Stimulated activated CD8-positive, alpha-beta memory T cell treated with anti-CD3 and anti-CD28 coated beads, Interleukin-15, amount 100 ng/mL, for 1 hour (primary cell): Measurements from ENCODE around the gene RNF133.
"Not testable (repeated sequence)": the region's sequence is repeated elsewhere in the genome, so short reads cannot be mapped to it uniquely, and the experiment has no call there.

ENCODE experiments used
- DNase-seq: peaks from one replicate; pipeline ENCODE4 v3.0.0-alpha.2; 2020; ENCODE audit warnings: low read depth

Gene RNF133

GRCh38 chr7:122689346-122690109 is 9.4 kb downstream of the RNF133 start:
- DNase-seq, result no peak

- no peak for DNase-seq
Measured at GRCh38 chr7:122688400-122688998, 10.4 kb downstream of the RNF133 start.

DNA sequence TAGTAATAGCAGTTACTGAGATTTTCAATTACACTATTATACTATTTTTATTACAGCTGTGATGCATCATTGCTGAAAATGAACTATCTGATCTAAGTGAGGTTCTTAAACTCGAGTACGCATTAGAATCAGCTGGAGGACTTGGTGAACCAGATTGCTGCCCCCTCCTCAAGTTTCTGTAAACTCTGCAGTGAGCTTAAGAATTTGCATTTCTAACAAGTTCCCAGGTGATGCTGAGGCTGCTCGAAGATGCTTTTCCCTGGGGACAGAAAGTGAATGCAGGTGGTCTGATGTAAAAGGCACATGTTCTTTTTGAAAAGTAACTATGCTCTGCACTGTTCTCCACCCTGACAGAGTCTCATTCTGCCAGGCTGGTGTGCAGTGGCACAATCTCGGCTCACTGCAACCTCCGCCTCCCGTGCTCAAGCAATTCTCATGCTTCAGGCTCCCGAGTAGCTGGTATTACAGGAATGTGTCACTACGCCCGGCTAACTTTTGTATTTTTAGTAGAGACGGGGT is 12.5 kb downstream of the RNF133 start:
- no peak for DNase-seq

DNA sequence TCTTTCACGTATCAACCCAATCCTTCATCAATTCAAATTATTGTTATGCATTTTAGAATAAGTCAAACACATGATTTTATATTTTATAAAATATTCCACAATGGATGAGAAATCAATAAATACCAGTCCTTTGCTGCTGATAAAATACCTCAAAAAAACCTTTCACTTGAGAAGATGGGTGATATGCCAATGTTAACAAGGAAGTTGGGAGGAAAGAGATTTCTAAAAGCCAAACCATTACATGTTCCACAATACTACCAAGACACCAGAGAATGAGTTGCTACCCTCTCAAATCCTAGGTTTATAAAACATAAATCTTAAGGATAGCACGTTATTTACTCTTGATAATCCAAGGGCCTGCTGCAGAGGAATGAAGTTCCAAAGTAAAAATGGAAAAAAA is 14.4 kb downstream of the RNF133 start:
- no peak for DNase-seq

GRCh38 chr7:122682815-122683550 is 15.9 kb downstream of the RNF133 start:
- no peak for DNase-seq

DNA sequence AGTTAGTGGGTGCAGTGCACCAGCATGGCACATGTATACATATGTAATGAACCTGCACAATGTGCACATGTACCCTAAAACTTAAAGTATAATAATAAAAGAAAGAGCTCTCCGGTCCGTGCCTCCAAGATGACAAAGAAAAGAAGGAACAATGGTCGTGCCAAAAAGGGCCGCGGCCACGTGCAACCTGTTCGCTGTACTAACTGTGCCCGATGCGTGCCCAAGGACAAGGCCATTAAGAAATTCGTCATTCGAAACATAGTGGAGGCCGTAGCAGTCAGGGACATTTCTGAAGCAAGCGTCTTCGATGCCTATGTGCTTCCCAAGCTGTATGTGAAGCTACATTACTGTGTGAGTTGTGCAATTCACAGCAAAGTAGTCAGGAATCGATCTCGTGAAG is 17.7 kb downstream of the RNF133 start:
- not testable (repeated sequence) for DNase-seq

DNA sequence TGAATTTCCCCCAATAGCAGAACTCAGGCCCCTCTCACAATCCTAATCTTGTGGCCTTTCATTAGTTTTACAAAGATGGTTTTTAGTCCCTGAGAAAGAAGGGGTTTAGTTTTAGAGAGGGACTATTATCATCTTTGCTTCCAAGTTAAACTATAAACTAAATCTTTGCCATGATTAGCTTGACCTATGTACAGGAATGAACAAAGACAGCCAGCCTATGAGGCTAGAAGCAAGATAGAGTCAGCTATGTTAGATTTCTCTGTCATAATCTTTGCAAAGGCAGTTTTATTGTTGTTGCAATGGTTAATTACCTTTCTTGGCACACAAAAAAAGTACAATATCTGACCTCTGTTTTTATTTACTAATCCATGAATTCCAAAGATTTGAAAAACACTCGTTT is 19.1 kb downstream of the RNF133 start:
- no peak for DNase-seq

GRCh38 chr7:122679269-122679709 is 19.6 kb downstream of the RNF133 start:
- not testable (repeated sequence) for DNase-seq

DNA sequence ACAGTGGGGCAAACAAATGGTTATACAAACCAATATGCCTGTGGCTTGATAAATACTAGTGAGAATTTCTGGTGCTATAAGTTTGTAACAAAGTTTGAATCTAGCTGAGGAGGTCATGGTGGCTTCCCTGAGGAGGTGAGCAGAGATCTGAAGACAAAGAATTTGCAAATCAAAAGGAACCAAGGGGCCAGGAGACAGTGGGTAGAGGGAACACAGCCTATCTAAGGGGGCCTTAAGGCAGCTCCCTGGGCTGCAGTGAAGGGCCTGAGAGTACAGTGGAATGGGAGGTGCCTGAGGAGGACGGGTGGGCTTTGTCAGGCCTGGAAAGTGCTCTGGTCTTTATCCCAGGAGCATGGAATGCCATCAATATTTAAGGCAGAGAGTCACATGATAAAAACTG is 21.8 kb downstream of the RNF133 start:
- no peak for DNase-seq

DNA sequence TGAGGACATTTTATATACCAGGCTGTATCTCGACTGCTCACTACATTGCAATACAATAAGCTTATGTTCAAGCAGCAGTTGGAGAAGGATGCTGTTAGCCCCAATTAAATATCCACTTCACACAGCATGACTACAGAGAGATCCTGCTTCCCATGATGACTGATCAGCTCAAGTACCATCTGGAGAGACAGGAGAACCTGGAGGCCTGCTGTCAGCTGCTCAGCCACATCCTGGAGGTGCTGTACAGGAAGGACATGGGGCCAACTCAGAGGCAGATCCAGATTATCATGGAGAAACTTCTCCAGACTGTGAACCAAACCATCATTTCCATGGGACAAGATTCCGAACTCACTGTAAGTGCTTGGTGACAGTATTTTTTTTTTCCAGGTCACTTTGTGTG is 22.5 kb downstream of the RNF133 start:
- DNase-seq, result no peak

DNA sequence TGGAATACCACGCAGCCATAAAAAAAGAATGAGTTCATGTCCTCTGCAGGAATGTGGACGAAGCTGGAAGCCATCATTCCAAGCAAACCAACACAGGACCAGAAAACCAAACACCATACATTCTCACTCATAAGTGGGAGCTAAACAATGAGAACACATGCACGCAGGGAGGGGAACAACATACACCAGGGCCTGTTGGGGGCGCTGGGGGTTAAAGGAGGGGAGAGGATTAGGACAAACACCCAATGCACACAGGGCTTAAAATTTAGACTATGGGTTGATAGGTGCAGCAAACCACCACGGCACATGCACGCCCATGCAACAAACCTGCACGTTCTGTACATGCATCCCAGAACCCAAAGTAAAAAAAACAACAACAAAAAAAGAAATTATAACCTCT is 23.3 kb downstream of the RNF133 start:
- DNase-seq, result no peak

DNA sequence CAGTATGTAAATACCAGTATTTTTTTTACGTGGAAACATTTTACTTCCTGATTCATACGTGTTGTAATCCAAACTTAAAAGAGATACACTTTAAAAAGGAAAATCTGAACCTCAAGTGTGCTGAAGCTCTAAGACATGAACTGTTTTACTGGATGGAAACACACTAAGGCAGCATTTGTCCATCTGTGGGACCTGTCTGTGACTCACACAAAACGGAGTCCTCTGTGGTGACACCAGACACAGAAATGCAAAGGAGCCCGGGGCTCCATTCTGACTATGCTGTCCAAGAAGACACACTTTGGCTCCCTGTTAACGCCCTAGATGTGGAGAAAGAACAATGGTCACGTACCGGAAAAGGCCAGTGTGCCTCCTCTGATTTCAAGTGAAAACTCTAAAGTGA is 23.9 kb downstream of the RNF133 start:
- DNase-seq, result no peak

DNA sequence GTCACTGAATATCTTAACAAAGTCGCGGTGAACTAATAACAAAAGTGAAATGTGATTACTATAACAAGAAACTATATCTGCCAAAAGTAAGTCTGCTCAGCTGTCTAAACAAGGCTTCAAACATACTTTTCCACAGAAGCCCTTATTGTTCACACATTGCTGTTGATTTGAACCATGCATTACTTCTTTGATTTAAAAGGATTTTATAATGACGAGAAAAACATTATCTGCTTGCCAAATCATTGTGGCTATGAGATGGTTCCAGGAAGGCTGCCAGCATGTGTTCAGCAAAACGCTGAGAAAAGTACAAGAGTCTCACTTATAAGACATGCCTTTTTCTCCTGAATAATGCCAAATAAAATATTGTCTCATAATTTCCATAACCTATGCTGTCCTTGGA is 24.4 kb downstream of the RNF133 start:
- no peak for DNase-seq

GRCh38 chr7:122673951-122674350 is 25.0 kb downstream of the RNF133 start:
- no peak for DNase-seq

DNA sequence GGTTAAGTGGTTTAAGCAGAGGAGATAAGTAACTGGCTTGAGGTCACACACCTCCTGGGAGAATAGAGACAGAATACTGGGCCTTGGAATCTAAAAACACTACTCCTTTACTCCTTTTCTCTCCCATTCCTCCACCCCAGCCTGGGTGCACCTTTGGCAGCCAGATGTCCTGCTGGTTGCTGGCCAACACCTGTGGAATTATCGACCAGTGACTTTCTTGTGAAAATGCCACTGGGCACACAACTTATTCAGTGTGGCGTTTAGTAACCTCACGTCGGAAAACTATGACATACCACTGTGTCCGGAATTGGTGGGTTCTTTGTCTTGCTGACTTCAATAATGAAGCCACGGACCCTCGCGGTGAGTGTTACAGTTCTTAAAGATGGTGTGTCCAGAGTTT is 26.4 kb downstream of the RNF133 start:
- DNase-seq, result no peak

GRCh38 chr7:122663733-122664132 is 35.2 kb downstream of the RNF133 start:
- no peak for DNase-seq

DNA sequence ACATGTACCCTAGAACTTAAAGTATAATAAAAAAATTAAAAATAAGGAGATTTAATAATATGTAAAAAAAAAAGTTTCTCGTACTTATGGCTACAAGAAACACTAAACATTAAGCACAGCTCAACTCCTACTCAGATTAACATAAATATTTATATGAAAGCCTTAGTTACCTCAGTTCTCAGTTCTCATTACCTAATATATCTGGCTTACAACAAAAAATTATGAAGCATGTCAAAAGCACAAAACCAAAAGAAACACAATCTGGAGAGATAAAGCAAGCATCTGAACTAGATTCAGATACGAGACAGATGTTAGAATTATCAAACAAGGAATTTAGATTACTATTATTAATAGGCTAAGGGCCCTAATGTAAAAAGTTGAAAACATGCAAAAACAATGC is 40.1 kb downstream of the RNF133 start:
- no peak for DNase-seq

DNA sequence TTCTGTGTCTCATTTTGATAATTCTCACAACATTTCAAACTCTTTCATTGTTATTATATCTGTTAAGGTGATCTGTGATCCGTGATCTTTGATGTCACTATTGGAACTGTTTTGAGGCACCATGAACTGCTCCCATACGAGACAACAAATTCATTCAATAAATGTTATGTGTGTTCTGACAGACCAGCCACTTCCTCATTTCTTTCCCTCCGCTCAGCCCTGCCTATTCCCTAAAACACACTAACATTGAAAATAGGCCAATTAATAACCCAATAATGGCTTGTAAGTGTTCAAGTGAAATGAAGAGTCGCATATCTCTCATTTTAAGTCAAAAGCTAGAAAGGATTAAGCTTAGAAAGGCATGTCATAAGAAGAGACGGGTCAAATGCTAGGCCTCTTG is 45.2 kb downstream of the RNF133 start:
- no peak for DNase-seq

DNA sequence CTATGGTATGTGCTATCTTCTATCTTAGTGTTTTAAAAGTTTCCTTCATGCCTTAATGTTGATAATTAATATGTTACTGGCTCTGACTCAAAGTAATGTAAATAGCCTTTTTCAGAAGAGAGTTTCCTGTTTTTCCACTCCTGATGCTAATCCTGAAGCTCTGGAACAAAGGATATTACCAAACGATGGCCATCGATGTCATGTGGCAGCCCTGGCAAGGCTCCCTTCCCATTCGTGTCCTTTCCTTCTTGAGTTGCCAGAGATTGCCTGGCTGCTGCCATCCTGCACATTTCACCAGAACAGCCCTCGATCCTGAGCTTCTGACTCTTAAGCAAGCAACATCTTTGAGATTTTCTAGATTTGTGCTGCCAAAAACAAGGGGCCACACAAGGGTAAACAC is 46.0 kb downstream of the RNF133 start:
- DNase-seq, result no peak

- no peak for DNase-seq
Measured at GRCh38 chr7:122651451-122651850, 47.5 kb downstream of the RNF133 start.
